HepG2 (cell line): ENCODE results near the gene EPHB3. TPM values are rescaled to one million over a fixed set of nuclear protein-coding genes. Genes with fewer than 3 reads are reported as not detected.

Experiments used
- ATAC-seq: fragments of 200-7000 bp; cut with Tn5 transposase; 3 replicates; pipeline ENCODE4 v1.9.1; 2020; ENCODE audit warnings: mild to moderate bottlenecking, moderate library complexity
- BruUV-seq: library from RNA; stranded (reverse); fragments of 400-500 nt; replicated peaks from 2 replicates; lab custom pipeline; 2021; lab: Mats Ljungman, UMichigan
- CTCF ChIA-PET: fragments of 300-600 bp; formaldehyde crosslinking; extraction: SDS; loops from one replicate; lab custom pipeline; 2021; ENCODE audit warnings: low total read pairs, inconsistent platforms, low intra/inter-chr PET ratio; lab: Yijun Ruan, JAX
- POLR2A ChIA-PET: fragments of 350-600 bp; sonication (Branson Sonifier 250); formaldehyde crosslinking; loops from one replicate; lab custom pipeline; 2020; ENCODE audit warnings: antibody characterized with exemption, inconsistent platforms; lab: Yijun Ruan, JAX
- DNase-seq: peaks from one replicate; pipeline ENCODE4 v3.0.0-alpha.2; 2015; ENCODE audit warnings: low spot score
- FAIRE-seq: peaks from 3 replicates; lab custom pipeline; 2011; peaks lifted over from hg19 to GRCh38; lab: Jason Lieb, UNC
- H2AFZ ChIP-seq: one replicate; pipeline ENCODE4 v1.6.1; 2011; ENCODE audit warnings: low read length, inconsistent platforms
- H3K27ac ChIP-seq: fragments of 300-600 bp; 3 replicates; pipeline ENCODE4 v1.8.0; 2011; ENCODE audit warnings: mixed run types, mild to moderate bottlenecking, mixed read lengths, low read length, inconsistent platforms; ENCODE audit not compliant: insufficient read depth; ENCODE audit errors: extremely low read length
- H3K27me3 ChIP-seq, 2 experiments: fragments of 200-600 bp in 1 of 2; 2 replicates in 1 of 2; 3 replicates in 1 of 2; pipeline versions ENCODE4 v1.6.0 to v1.8.0; 2011; ENCODE audit warnings: low read length in 2 of 2, mild to moderate bottlenecking in 2 of 2, moderate library complexity in 2 of 2, inconsistent platforms in 1 of 2; ENCODE audit not compliant: insufficient read depth in 2 of 2, control insufficient read depth in 1 of 2
- H3K36me3 ChIP-seq, 2 experiments: fragments of 200-600 bp in 1 of 2; replicated peaks in 1 of 2; 2 replicates in 1 of 2; 3 replicates in 1 of 2; pipeline versions ENCODE4 v1.5.1 to v1.8.0; 2011; ENCODE audit warnings: low read length in 2 of 2, inconsistent platforms in 1 of 2; ENCODE audit not compliant: insufficient read depth in 2 of 2, control insufficient read depth in 1 of 2
- H3K4me1 ChIP-seq: 2 replicates; pipeline ENCODE4 v1.5.1; 2012; ENCODE audit warnings: low read length, inconsistent platforms; ENCODE audit not compliant: insufficient read depth
- H3K4me2 ChIP-seq: 2 replicates; pipeline ENCODE4 v1.6.0; 2011; ENCODE audit warnings: low read depth, low read length, inconsistent platforms
- H3K4me3 ChIP-seq, 3 experiments: fragments of 200-600 bp in 1 of 3; sonication (generic), shearing (Covaris generic) in 1 of 3; replicated peaks in 1 of 3; 2 replicates each; pipeline ENCODE4 v1.5.1; 2011 to 2016; ENCODE audit warnings: low read length in 3 of 3, inconsistent platforms in 2 of 3, low read depth in 2 of 3, mild to moderate bottlenecking in 2 of 3, control low read depth in 1 of 3, mixed read lengths in 1 of 3; ENCODE audit not compliant: insufficient read depth in 1 of 3
- H3K79me2 ChIP-seq: one replicate; pipeline ENCODE4 v1.6.1; 2011; ENCODE audit warnings: low read length, inconsistent platforms; ENCODE audit not compliant: insufficient read depth
- H3K9ac ChIP-seq: 2 replicates; pipeline ENCODE4 v1.6.0; 2011; ENCODE audit warnings: mild to moderate bottlenecking, low read depth, low read length, inconsistent platforms; ENCODE audit not compliant: insufficient read depth
- H3K9me3 ChIP-seq: 2 replicates; pipeline ENCODE4 v1.5.1; 2012; ENCODE audit warnings: mild to moderate bottlenecking, low read length
- H4K20me1 ChIP-seq: 2 replicates; pipeline ENCODE4 v1.6.0; 2011; ENCODE audit warnings: inconsistent platforms, mild to moderate bottlenecking, low read length, moderate library complexity; ENCODE audit not compliant: insufficient read depth
- ARNT ChIP-seq: fragments of 450-650 bp; IDR thresholded peaks from 2 replicates; pipeline ENCODE4 v1.6.1; 2017
- ARNTL ChIP-seq: sonication (generic); formaldehyde crosslinking; IDR thresholded peaks from 2 replicates; pipeline ENCODE4 v1.4.0; 2020; ENCODE audit warnings: mild to moderate bottlenecking, missing genetic modification reagents
- DNMT3B ChIP-seq: conservative IDR thresholded peaks from 2 replicates; pipeline ENCODE4 v1.6.1; 2016; ENCODE audit warnings: missing biosample characterization, control low read depth
- MYPOP ChIP-seq: sonication (generic); formaldehyde crosslinking; IDR thresholded peaks from 2 replicates; pipeline ENCODE4 v1.8.1; 2023; ENCODE audit warnings: mild to moderate bottlenecking, moderate library complexity, missing genetic modification reagents
- RELA ChIP-seq: sonication (generic); formaldehyde crosslinking; IDR thresholded peaks from 2 replicates; pipeline ENCODE4 v1.4.0; 2020; ENCODE audit warnings: missing genetic modification reagents
- RFX3 ChIP-seq: IDR thresholded peaks from 2 replicates; pipeline ENCODE4 v1.6.1; 2016; ENCODE audit warnings: missing biosample characterization, missing genetic modification reagents
- ZNF749 ChIP-seq: sonication (generic); formaldehyde crosslinking; IDR thresholded peaks from 2 replicates; pipeline ENCODE4 v1.8.0; 2022; ENCODE audit warnings: mild to moderate bottlenecking, missing genetic modification reagents, moderate library complexity, borderline replicate concordance
- ZNF780A ChIP-seq: sonication (generic); formaldehyde crosslinking; IDR thresholded peaks from 2 replicates; pipeline ENCODE4 v1.8.0; 2022; ENCODE audit warnings: mild to moderate bottlenecking, missing genetic modification reagents, moderate library complexity
- WGBS: methylation state at CpG from one replicate; pipeline ENCODE4 v1.1.6; 2017; ENCODE audit warnings: low lambda C conversion rate; 5-methylcytosine and 5-hydroxymethylcytosine counted together
- in situ Hi-C: cut with HindIII; loops from 2 replicates; pipeline ENCODE4 v1.10.0; 2017; ENCODE audit warnings: low pct_unique_long_range_greater_than_20kb; ENCODE audit not compliant: extremely low pct_ligation_motif_present
- intact Hi-C: fragments of 100-400 bp; cut with micrococcal nuclease; formaldehyde crosslinking; loops from one replicate; pipeline ENCODE4 v1.10.0; 2022; ENCODE audit not compliant: unreplicated experiment
- polyA plus RNA-seq, 8 experiments: library from polyadenylated mRNA; depleted of rRNA in 3 of 8; stranded (reverse) in 7 of 8; unstranded in 1 of 8; fragments of >200 nt; fragmentation: Illumina TruSeq in 4 of 8; extraction: Trizol in 4 of 8; gene quantifications; 2 replicates each; pipeline versions ENCODE4 v1.2.1 to v1.2.3, GENCODE V29; 2011 to 2016; ENCODE audit warnings: low read depth in 4 of 8, missing spikeins in 1 of 8, mixed read lengths in 1 of 8; ENCODE audit not compliant: insufficient read depth in 1 of 8
- total RNA-seq, 5 experiments: library from RNA; depleted of rRNA; stranded (reverse); fragments of >200 nt; fragmentation: Illumina TruSeq; extraction: Trizol; gene quantifications; 2 replicates each; pipeline ENCODE4 v1.2.3, GENCODE V29; 2016; ENCODE audit warnings: low read depth in 1 of 5

The EPHB3 gene
- total and polyA plus RNA-seq, 2 of the 13 experiments (the other 11 are each of a cell fraction or from before 2014, with no cell fraction given), result 0.01 TPM; not detected in 1

- TF ChIP-seq ZNF780A (CRISPR knock-in tag) (no peak), RELA (no peak)
These were observed 2.5 kb downstream of the EPHB3 start (continued) for GRCh38 chr3:184563941-184564684.

GRCh38 chr3:184564685-184565385, 3.2 kb downstream of the EPHB3 start:
- Histone ChIP-seq H3K27ac (no peak overlapping the region), H3K9me3 (no peaks in the 10 kb centered on the region), H3K79me2 (no peaks in the 10 kb centered on the region), H3K36me3 (no peaks in the 10 kb centered on the region), H3K4me1 (peaks cover 15% of the 10 kb centered on the region), H3K4me2 (no peak overlapping the region), H4K20me1 (no peaks in the 10 kb centered on the region), H3K9ac (no peak overlapping the region), H3K27me3 (peaks cover 14 to 88% of the 10 kb centered on the region in 2 experiments), H2AFZ (no peak overlapping the region), H3K4me3 (no peak overlapping the region)
- TF ChIP-seq DNMT3B (CRISPR knock-in tag) (no peak), RFX3 (CRISPR knock-in tag) (no peak), ARNTL (CRISPR knock-in tag) (no peak), MYPOP (CRISPR knock-in tag) (no peak), ARNT (no peak), ZNF749 (no peak)
- in situ Hi-C loops (no loop called here), intact Hi-C loops (loop anchor here (5.0 kb wide), 1 partner anchor 147 kb away; the partner anchor contains the start of gene MAGEF1)
- no TSS peak for BruUV-seq
- WGBS, result 14% methylated on average over 4 of the region's 5 CpGs
- DNase-seq (no peak), ATAC-seq (no peak), FAIRE-seq (no peak)
- CTCF ChIA-PET, result no interaction called here
- POLR2A ChIA-PET, result no interaction called here
